Epithelial cell of esophagus (primary cell): ENCODE results near the gene IFNA8.
"Not testable (repeated sequence)": the region's sequence is repeated elsewhere in the genome, so short reads cannot be mapped to it uniquely, and the experiment has no call there.

Experiments
- DNase-seq: peaks from one replicate; pipeline ENCODE4 v3.0.0; 2010; ENCODE audit warnings: low read depth
- H3K4me3 ChIP-seq: 2 replicates; pipeline ENCODE4 v1.5.1; 2011; ENCODE audit warnings: mild to moderate bottlenecking, low read length, control low read depth
- CTCF ChIP-seq: IDR thresholded peaks from 2 replicates; pipeline ENCODE4 v1.5.1; 2011; ENCODE audit warnings: low read depth, mild to moderate bottlenecking, low read length, control low read depth, inconsistent platforms; ENCODE audit not compliant: insufficient read depth; ENCODE audit errors: missing control alignments

IFNA8 gene

GRCh38 chr9:21408817-21409216 lies at the start of gene IFNA8:
Gene IFNA8, plus strand, starts transcription at chr9:21409117. Its CDS starts 60 bp downstream, at chr9:21409177.
- H3K4me3 ChIP-seq: no peak within 1 kb of the TSS
- DNase-seq: no peak
- no peak for TF ChIP-seq CTCF

- no peak for DNase-seq
- no peak for TF ChIP-seq CTCF
- no peak overlapping the region for H3K4me3 ChIP-seq
These were observed 46.6 kb upstream of the IFNA8 start for GRCh38 chr9:21362287-21362686.

- not testable (repeated sequence) for H3K4me3 ChIP-seq, DNase-seq
These were observed 41.7 kb upstream of the IFNA8 start for GRCh38 chr9:21367169-21367568.

- H3K4me3 ChIP-seq: no peak within 1 kb of the TSS
- DNase-seq: no peak
- no peak for TF ChIP-seq CTCF
These were observed 41.0 kb upstream of the IFNA8 start, which contains the start of gene IFNA13 for GRCh38 chr9:21367957-21368356. Gene IFNA13, minus strand, starts transcription at chr9:21368057. Its CDS starts 47 bp downstream, at chr9:21368010.

GRCh38 chr9:21371467-21371866 lies 37.5 kb upstream of the IFNA8 start:
- not testable (repeated sequence) for H3K4me3 ChIP-seq, DNase-seq

GRCh38 chr9:21381448-21382339 lies 27.2 kb upstream of the IFNA8 start:
- DNase-seq: peak; percentile 25
- no peak for TF ChIP-seq CTCF
- no peak overlapping the region for H3K4me3 ChIP-seq

GRCh38 chr9:21383627-21384026 lies 25.3 kb upstream of the IFNA8 start:
- no peak for DNase-seq
- no peak for TF ChIP-seq CTCF
- no peak overlapping the region for H3K4me3 ChIP-seq

- H3K4me3 ChIP-seq: no peak within 1 kb of the TSS
- no peak for TF ChIP-seq CTCF
- DNase-seq: no peak
These were observed 23.7 kb upstream of the IFNA8 start, which contains the start of gene IFNA2 for GRCh38 chr9:21385131-21385670. Gene IFNA2, minus strand, starts transcription at chr9:21385398. Its CDS starts 69 bp downstream, at chr9:21385329.
